ENCODE data around the gene KDM4B.
A peak's percentile ranks its signal among the peaks of the same experiment; 100 is the strongest.
"Not testable (repeated sequence)": the region's sequence is repeated elsewhere in the genome, so short reads cannot be mapped to it uniquely, and the experiment has no call there.

Gene KDM4B

GRCh38 chr19:5150902-5151741, 182.2 kb downstream of the KDM4B start:
- no peak for DNase-seq (ENCODE audit: low read depth)

- DNase-seq (ENCODE audit: low read depth): no peak
Observed at GRCh38 chr19:5152013-5152763, 183.3 kb downstream of the KDM4B start.

GRCh38 chr19:5152767-5153532, 184.0 kb downstream of the KDM4B start:
- no peak for DNase-seq (ENCODE audit: low read depth)

- DNase-seq (ENCODE audit: low read depth): no peak
Observed at GRCh38 chr19:5153601-5154128, 184.8 kb downstream of the KDM4B start.

GRCh38 chr19:5154129-5154798, 185.4 kb downstream of the KDM4B start:
- DNase-seq (ENCODE audit: low read depth): no peak

- no peak for DNase-seq (ENCODE audit: low read depth)
Observed at GRCh38 chr19:5154799-5155426, 186.0 kb downstream of the KDM4B start.

GRCh38 chr19:5155586-5156210, 186.8 kb downstream of the KDM4B start:
- DNase-seq (ENCODE audit: low read depth): no peak

- DNase-seq (ENCODE audit: low read depth): no peak
Observed at GRCh38 chr19:5156231-5156986, 187.5 kb downstream of the KDM4B start.

GRCh38 chr19:5157186-5157585, 188.3 kb downstream of the KDM4B start:
- no peak for DNase-seq (ENCODE audit: low read depth)

- not testable (repeated sequence) for DNase-seq (ENCODE audit: low read depth)
Observed at GRCh38 chr19:5158549-5159134, 189.7 kb downstream of the KDM4B start.

- DNase-seq (ENCODE audit: low read depth): not testable (repeated sequence)
Observed at GRCh38 chr19:5160158-5160795, 191.4 kb downstream of the KDM4B start.

- not testable (repeated sequence) for DNase-seq (ENCODE audit: low read depth)
Observed at GRCh38 chr19:5164845-5165696, 196.2 kb downstream of the KDM4B start.

GRCh38 chr19:5165697-5166019, 196.7 kb downstream of the KDM4B start:
- DNase-seq (ENCODE audit: low read depth): no peak

GRCh38 chr19:5166262-5166661, 197.3 kb downstream of the KDM4B start:
- DNase-seq (ENCODE audit: low read depth): no peak

- peak; percentile 45 for DNase-seq (ENCODE audit: low read depth)
Observed at GRCh38 chr19:5170329-5170745, 201.4 kb downstream of the KDM4B start.

GRCh38 chr19:5171711-5172110, 202.8 kb downstream of the KDM4B start:
- no peak for DNase-seq (ENCODE audit: low read depth)

- no peak for DNase-seq (ENCODE audit: low read depth)
Observed at GRCh38 chr19:5172859-5173630, 204.1 kb downstream of the KDM4B start.
